ENCODE results near the gene CNTNAP2. TPM values are rescaled to one million over a fixed set of nuclear protein-coding genes. Genes with fewer than 3 reads are reported as not detected.

The CNTNAP2 gene
- total and polyA plus RNA-seq, 2 experiments from 2014 or later: not detected

DNA sequence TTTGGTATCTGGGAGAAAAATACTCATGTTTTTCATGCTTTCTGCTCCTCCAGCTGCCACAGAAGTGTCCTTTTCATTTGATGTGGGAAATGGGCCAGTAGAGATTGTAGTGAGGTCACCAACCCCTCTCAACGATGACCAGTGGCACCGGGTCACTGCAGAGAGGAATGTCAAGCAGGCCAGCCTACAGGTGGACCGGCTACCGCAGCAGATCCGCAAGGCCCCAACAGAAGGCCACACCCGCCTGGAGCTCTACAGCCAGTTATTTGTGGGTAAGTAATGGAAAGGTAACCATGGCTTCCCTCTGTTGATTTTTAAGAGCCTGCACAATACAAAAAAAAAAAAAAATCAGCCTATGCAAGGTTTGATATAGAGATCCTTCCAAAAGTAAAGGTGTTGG is 2030.8 kb downstream of the CNTNAP2 start:
- no peak overlapping the region for H3K4me3 ChIP-seq
- in situ Hi-C loops (cut with MboI): no loop called here
- H2AFZ ChIP-seq: no peak overlapping the region
- H3K27me3 ChIP-seq (replicated peaks; ENCODE audit: insufficient read depth): no peaks in the 10 kb centered on the region
- H3K9me3 ChIP-seq (ENCODE audit: low read depth): no peaks in the 10 kb centered on the region
- no peaks in the 10 kb centered on the region for H3K9me2 ChIP-seq (ENCODE audit: insufficient read depth)
- no peaks in the 10 kb centered on the region for H3K36me3 ChIP-seq (ENCODE audit: low read depth)
- H4K20me1 ChIP-seq (ENCODE audit: insufficient read depth): no peaks in the 10 kb centered on the region
- H3K4me1 ChIP-seq (ENCODE audit: insufficient read depth): no peaks in the 10 kb centered on the region
- no peak overlapping the region for H3K9ac ChIP-seq
- H3K79me2 ChIP-seq (ENCODE audit: insufficient read depth): no peaks in the 10 kb centered on the region
- 33 to 35% methylated on average over 6 of the region's 6 CpGs for WGBS, 2 experiments (ENCODE audit: low coverage in 1 of 2, low lambda C conversion rate in 2 of 2, missing lambda C conversion rate in 2 of 2)
- no peak for DNase-seq
- no peak for TF ChIP-seq EZH2phosphoT487 (IDR thresholded peaks at IDR 0.05; ENCODE audit: insufficient read depth, low read depth)
- TF ChIP-seq EZH2 (IDR thresholded peaks at IDR 0.05; ENCODE audit: insufficient read depth, poor library complexity, severe bottlenecking): no peak
- H3K4me2 ChIP-seq (ENCODE audit: unreplicated experiment): no peak overlapping the region
- H3K27ac ChIP-seq: no peak overlapping the region
- no peaks in the 10 kb centered on the region for H3F3A ChIP-seq (ENCODE audit: insufficient read depth)

GRCh38 chr7:148148456-148148855 is 2031.9 kb downstream of the CNTNAP2 start:
- H3K36me3 ChIP-seq (ENCODE audit: low read depth): no peaks in the 10 kb centered on the region
- no peaks in the 10 kb centered on the region for H3K27me3 ChIP-seq (replicated peaks; ENCODE audit: insufficient read depth)
- no peak overlapping the region for H3K4me2 ChIP-seq (ENCODE audit: unreplicated experiment)
- no peak overlapping the region for H3K4me3 ChIP-seq
- H2AFZ ChIP-seq: no peak overlapping the region
- H3K4me1 ChIP-seq (ENCODE audit: insufficient read depth): no peaks in the 10 kb centered on the region
- no peaks in the 10 kb centered on the region for H3K9me2 ChIP-seq (ENCODE audit: insufficient read depth)
- 27 to 30% methylated on average over 3 of the region's 3 CpGs for WGBS, 2 experiments (ENCODE audit: low coverage in 1 of 2, low lambda C conversion rate in 2 of 2, missing lambda C conversion rate in 2 of 2)
- H3K9me3 ChIP-seq (ENCODE audit: low read depth): no peaks in the 10 kb centered on the region
- no peaks in the 10 kb centered on the region for H4K20me1 ChIP-seq (ENCODE audit: insufficient read depth)
- no peak overlapping the region for H3K27ac ChIP-seq
- DNase-seq: no peak
- H3K79me2 ChIP-seq (ENCODE audit: insufficient read depth): no peaks in the 10 kb centered on the region
- in situ Hi-C loops (cut with MboI): no loop called here
- no peak overlapping the region for H3K9ac ChIP-seq
- H3F3A ChIP-seq (ENCODE audit: insufficient read depth): no peaks in the 10 kb centered on the region
- TF ChIP-seq EZH2 (IDR thresholded peaks at IDR 0.05; ENCODE audit: insufficient read depth, poor library complexity, severe bottlenecking) (no peak), EZH2phosphoT487 (IDR thresholded peaks at IDR 0.05; ENCODE audit: insufficient read depth, low read depth) (no peak)

- Histone ChIP-seq H3K36me3 (ENCODE audit: low read depth) (no peaks in the 10 kb centered on the region), H3K27me3 (replicated peaks; ENCODE audit: insufficient read depth) (no peaks in the 10 kb centered on the region), H2AFZ (no peak overlapping the region), H3K4me1 (ENCODE audit: insufficient read depth) (no peaks in the 10 kb centered on the region), H3F3A (ENCODE audit: insufficient read depth) (no peaks in the 10 kb centered on the region), H4K20me1 (ENCODE audit: insufficient read depth) (no peaks in the 10 kb centered on the region), H3K9me3 (ENCODE audit: low read depth) (no peaks in the 10 kb centered on the region), H3K79me2 (ENCODE audit: insufficient read depth) (no peaks in the 10 kb centered on the region), H3K9me2 (ENCODE audit: insufficient read depth) (no peaks in the 10 kb centered on the region), H3K9ac (no peak overlapping the region), H3K4me3 (no peak overlapping the region), H3K27ac (no peak overlapping the region), H3K4me2 (ENCODE audit: unreplicated experiment) (no peak overlapping the region)
- in situ Hi-C loops (cut with MboI): no loop called here
- DNase-seq: no peak
- 26 to 29% methylated on average over 3 of the region's 3 CpGs for WGBS, 2 experiments (ENCODE audit: low coverage in 1 of 2, low lambda C conversion rate in 2 of 2, missing lambda C conversion rate in 2 of 2)
- TF ChIP-seq EZH2phosphoT487 (IDR thresholded peaks at IDR 0.05; ENCODE audit: insufficient read depth, low read depth) (no peak), EZH2 (IDR thresholded peaks at IDR 0.05; ENCODE audit: insufficient read depth, poor library complexity, severe bottlenecking) (no peak)
Observed at GRCh38 chr7:148149730-148150129, 2033.1 kb downstream of the CNTNAP2 start.

GRCh38 chr7:148151778-148152177 is 2035.2 kb downstream of the CNTNAP2 start:
- no peak overlapping the region for H3K4me2 ChIP-seq (ENCODE audit: unreplicated experiment)
- no peak for DNase-seq
- H4K20me1 ChIP-seq (ENCODE audit: insufficient read depth): no peaks in the 10 kb centered on the region
- in situ Hi-C loops (cut with MboI): no loop called here
- no peak overlapping the region for H3K9ac ChIP-seq
- 21 to 33% methylated on average over 2 of the region's 2 CpGs for WGBS, 2 experiments (ENCODE audit: low coverage in 1 of 2, low lambda C conversion rate in 2 of 2, missing lambda C conversion rate in 2 of 2)
- no peaks in the 10 kb centered on the region for H3K27me3 ChIP-seq (replicated peaks; ENCODE audit: insufficient read depth)
- H3K4me3 ChIP-seq: no peak overlapping the region
- H3K9me3 ChIP-seq (ENCODE audit: low read depth): no peaks in the 10 kb centered on the region
- no peaks in the 10 kb centered on the region for H3F3A ChIP-seq (ENCODE audit: insufficient read depth)
- no peaks in the 10 kb centered on the region for H3K79me2 ChIP-seq (ENCODE audit: insufficient read depth)
- no peaks in the 10 kb centered on the region for H3K36me3 ChIP-seq (ENCODE audit: low read depth)
- H2AFZ ChIP-seq: no peak overlapping the region
- H3K9me2 ChIP-seq (ENCODE audit: insufficient read depth): no peaks in the 10 kb centered on the region
- H3K4me1 ChIP-seq (ENCODE audit: insufficient read depth): no peaks in the 10 kb centered on the region
- TF ChIP-seq EZH2phosphoT487 (IDR thresholded peaks at IDR 0.05; ENCODE audit: insufficient read depth, low read depth) (no peak), EZH2 (IDR thresholded peaks at IDR 0.05; ENCODE audit: insufficient read depth, poor library complexity, severe bottlenecking) (no peak)
- no peak overlapping the region for H3K27ac ChIP-seq

Measured in GM23248 (cell line).